HepG2 (cell line): ENCODE measurements around the gene AHR. TPM values are rescaled to one million over a fixed set of nuclear protein-coding genes. Genes with fewer than 3 reads are reported as not detected.

Source experiments
- CEBPB ChIP-seq: IDR thresholded peaks from 2 replicates; pipeline ENCODE4 v1.6.1; 2011; ENCODE audit warnings: low read depth, low read length, improper control_type of control experiment, borderline replicate concordance
- CENPX ChIP-seq: sonication (generic); formaldehyde crosslinking; IDR thresholded peaks from 2 replicates; pipeline ENCODE4 v1.9.0; 2021; ENCODE audit warnings: mild to moderate bottlenecking, missing genetic modification reagents, moderate library complexity
- ETV6 ChIP-seq: sonication (generic); formaldehyde crosslinking; conservative IDR thresholded peaks from 2 replicates; pipeline ENCODE4 v1.4.0; 2020; ENCODE audit warnings: missing genetic modification reagents
- FLYWCH1 ChIP-seq: sonication (generic); formaldehyde crosslinking; IDR thresholded peaks from 2 replicates; pipeline ENCODE4 v1.8.1; 2023; ENCODE audit warnings: mild to moderate bottlenecking, missing genetic modification reagents
- HNF4A ChIP-seq: sonication (generic); formaldehyde crosslinking; IDR thresholded peaks from 2 replicates; pipeline ENCODE4 v1.4.0; 2020; ENCODE audit warnings: missing genetic modification reagents
- HOMEZ ChIP-seq: IDR thresholded peaks from 2 replicates; pipeline ENCODE4 v1.6.1; 2016; ENCODE audit warnings: low read depth
- KAT2B ChIP-seq: fragments of 150-350 bp; IDR thresholded peaks from 2 replicates; pipeline ENCODE4 v1.6.1; 2014; ENCODE audit warnings: low read depth, low read length, borderline replicate concordance
- LCORL ChIP-seq, 2 experiments: fragments of 450-650 bp in 1 of 2; sonication (generic) in 1 of 2; formaldehyde crosslinking in 1 of 2; IDR thresholded peaks; 2 replicates each; pipeline versions ENCODE4 v1.5.0 to v1.6.1; 2017 to 2020; ENCODE audit warnings: antibody characterized with exemption in 1 of 2, missing genetic modification reagents in 1 of 2
- MZF1 ChIP-seq: sonication (generic); formaldehyde crosslinking; IDR thresholded peaks from 2 replicates; pipeline ENCODE4 v1.8.1; 2023; ENCODE audit warnings: mild to moderate bottlenecking, missing genetic modification reagents, borderline replicate concordance
- PHF20 ChIP-seq: sonication (generic); formaldehyde crosslinking; IDR thresholded peaks from 2 replicates; pipeline ENCODE4 v1.5.0; 2020; ENCODE audit warnings: mild to moderate bottlenecking, missing genetic modification reagents
- RFX3 ChIP-seq: IDR thresholded peaks from 2 replicates; pipeline ENCODE4 v1.6.1; 2016; ENCODE audit warnings: missing biosample characterization, missing genetic modification reagents
- SNAI1 ChIP-seq: sonication (generic); formaldehyde crosslinking; IDR thresholded peaks from 2 replicates; pipeline ENCODE4 v1.5.0; 2020; ENCODE audit warnings: mild to moderate bottlenecking, missing genetic modification reagents, borderline replicate concordance
- SNAPC4 ChIP-seq: sonication (generic); formaldehyde crosslinking; IDR thresholded peaks from 2 replicates; pipeline ENCODE4 v1.4.0; 2020; ENCODE audit warnings: mild to moderate bottlenecking, missing genetic modification reagents
- TBL1XR1 ChIP-seq: fragments of 150-350 bp; IDR thresholded peaks from 2 replicates; pipeline ENCODE4 v1.6.1; 2014; ENCODE audit warnings: borderline replicate concordance, low read length; ENCODE audit not compliant: partially characterized antibody
- XBP1 ChIP-seq: sonication (generic); formaldehyde crosslinking; IDR thresholded peaks from 2 replicates; pipeline ENCODE4 v1.5.0; 2020; ENCODE audit warnings: missing genetic modification reagents
- ZBTB2 ChIP-seq: sonication (generic); formaldehyde crosslinking; IDR thresholded peaks from 2 replicates; pipeline ENCODE4 v1.8.0; 2022; ENCODE audit warnings: low read depth, missing genetic modification reagents
- ZBTB26 ChIP-seq: IDR thresholded peaks from 2 replicates; pipeline ENCODE4 v1.6.1; 2016; ENCODE audit warnings: missing compliant biosample characterization, missing genetic modification reagents, borderline replicate concordance
- ZNF17 ChIP-seq: sonication (generic); formaldehyde crosslinking; IDR thresholded peaks from 2 replicates; pipeline ENCODE4 v1.5.0; 2020; ENCODE audit warnings: mild to moderate bottlenecking, missing genetic modification reagents
- ZNF225 ChIP-seq: sonication (generic); formaldehyde crosslinking; IDR thresholded peaks from 2 replicates; pipeline ENCODE4 v1.4.0; 2020; ENCODE audit warnings: mild to moderate bottlenecking, missing genetic modification reagents
- ZNF282 ChIP-seq: fragments of 450-650 bp; IDR thresholded peaks from 2 replicates; pipeline ENCODE4 v1.6.1; 2018; ENCODE audit not compliant: partially characterized antibody
- ZNF777 ChIP-seq: sonication (generic); formaldehyde crosslinking; IDR thresholded peaks from 2 replicates; pipeline ENCODE4 v1.4.0; 2020; ENCODE audit warnings: missing genetic modification reagents
- polyA plus RNA-seq, 8 experiments: library from polyadenylated mRNA; depleted of rRNA in 3 of 8; stranded (reverse) in 7 of 8; unstranded in 1 of 8; fragments of >200 nt; fragmentation: Illumina TruSeq in 4 of 8; extraction: Trizol in 4 of 8; gene quantifications; 2 replicates each; pipeline versions ENCODE4 v1.2.1 to v1.2.3, GENCODE V29; 2011 to 2016; ENCODE audit warnings: low read depth in 4 of 8, missing spikeins in 1 of 8, mixed read lengths in 1 of 8; ENCODE audit not compliant: insufficient read depth in 1 of 8
- total RNA-seq, 5 experiments: library from RNA; depleted of rRNA; stranded (reverse); fragments of >200 nt; fragmentation: Illumina TruSeq; extraction: Trizol; gene quantifications; 2 replicates each; pipeline ENCODE4 v1.2.3, GENCODE V29; 2016; ENCODE audit warnings: low read depth in 1 of 5

The AHR gene
- total and polyA plus RNA-seq, 2 of the 13 experiments (the other 11 are each of a cell fraction or from before 2014, with no cell fraction given): 9.0 to 31.3 TPM

- no peak for TF ChIP-seq SNAPC4
- peak; percentile 3; the same call in 1 of the 2 replicates for TF ChIP-seq ETV6
- no peak for TF ChIP-seq FLYWCH1 (CRISPR knock-in tag)
- TF ChIP-seq SNAI1: no peak
- TF ChIP-seq XBP1: no peak
- TF ChIP-seq ZNF777 (CRISPR knock-in tag): peak; percentile 95
- TF ChIP-seq ZBTB26 (CRISPR knock-in tag): no peak
- no peak for TF ChIP-seq MZF1 (CRISPR knock-in tag)
- no peak for TF ChIP-seq CENPX
- 0 out of 2 replicates have a peak, but pooled peaks have one; percentile 23 for TF ChIP-seq ZNF225 (CRISPR knock-in tag)
- no peak for TF ChIP-seq ZNF282
- no peak for TF ChIP-seq RFX3
- no peak for TF ChIP-seq TBL1XR1
- no peak for TF ChIP-seq KAT2B
- TF ChIP-seq HOMEZ (CRISPR knock-in tag): no peak
- no peak for TF ChIP-seq HNF4A (CRISPR knock-in tag)
- TF ChIP-seq CEBPB: no peak
- no peak for TF ChIP-seq LCORL (IDR thresholded peaks at IDR 0.05)
- peak; percentile 56; the same call in 1 of the 2 replicates for TF ChIP-seq LCORL (CRISPR knock-in tag; IDR thresholded peaks at IDR 0.05)
- peak; percentile 29; the same call in 1 of the 2 replicates for TF ChIP-seq PHF20
- no peak for TF ChIP-seq ZNF17
- TF ChIP-seq ZBTB2 (CRISPR knock-in tag): peak; percentile 35; the same call in 1 of the 2 replicates
Measured at GRCh38 chr7:17298840-17299482, 509 bp downstream of the AHR start (continued).
